Stomach (tissue), 9 donors: ENCODE results near the gene WNK2. TPM values are rescaled to one million over a fixed set of nuclear protein-coding genes. Genes with fewer than 3 reads are reported as not detected.

Experiments
- DNase-seq, 2 donors: peaks; one replicate each; pipeline versions ENCODE4 v3.0.0 to v3.0.0-alpha.2; 2013 to 2019
- H3K27ac ChIP-seq, 5 donors: fragments of 200-600 bp in 4 of 5; sonication (generic) in 4 of 5; one replicate each; pipeline ENCODE4 v1.5.1; 2013 to 2019; ENCODE audit warnings: mild to moderate bottlenecking in 1 of 5, moderate library complexity in 1 of 5
- H3K27me3 ChIP-seq, 3 donors: fragments of 200-600 bp; sonication (generic); one replicate each; pipeline ENCODE4 v1.5.1; 2017 to 2019; ENCODE audit warnings: mixed run types in 1 of 3
- H3K36me3 ChIP-seq, 4 donors: fragments of 200-600 bp; sonication (generic); 1 replicate in 3 of 4; 2 replicates in 1 of 4; pipeline ENCODE4 v1.5.1; 2016 to 2019
- H3K4me1 ChIP-seq, 4 donors: fragments of 200-600 bp; sonication (generic); one replicate each; pipeline ENCODE4 v1.5.1; 2016 to 2019
- H3K4me3 ChIP-seq, 4 donors: fragments of 200-600 bp; sonication (generic) in 3 of 4; one replicate each; pipeline ENCODE4 v1.5.1; 2016 to 2019; ENCODE audit warnings: mild to moderate bottlenecking in 1 of 4
- H3K9me3 ChIP-seq, 4 donors: fragments of 200-600 bp; sonication (generic); one replicate each; pipeline ENCODE4 v1.5.1; 2016 to 2019
- CTCF ChIP-seq, 7 experiments: fragments of 450-650 bp in 4 of 7; fragments of 200-600 bp in 3 of 7; sonication (generic) in 3 of 7; IDR thresholded peaks; one replicate each; pipeline ENCODE4 v1.5.1; 2016 to 2019; ENCODE audit warnings: antibody characterized with exemption in 7 of 7, control low read depth in 2 of 7, mild to moderate bottlenecking in 1 of 7
- EP300 ChIP-seq: sonication (generic); formaldehyde crosslinking; IDR thresholded peaks from one replicate; pipeline ENCODE4 v1.6.1; 2017; ENCODE audit warnings: antibody characterized with exemption
- POLR2A ChIP-seq, 4 donors: fragments of 450-650 bp; IDR thresholded peaks; one replicate each; pipeline ENCODE4 v1.6.1; 2016; ENCODE audit warnings: antibody characterized with exemption in 4 of 4, control low read depth in 2 of 4, mild to moderate bottlenecking in 1 of 4, moderate library complexity in 1 of 4
- POLR2AphosphoS5 ChIP-seq, 3 donors: sonication (generic); formaldehyde crosslinking; IDR thresholded peaks; one replicate each; pipeline ENCODE4 v1.6.1; 2016; ENCODE audit warnings: antibody characterized with exemption in 3 of 3
- WGBS, 5 donors: extraction: QIAGEN DNeasy Blood & Tissue Kit in 3 of 5; methylation state at CpG; one replicate each; pipeline versions ENCODE4 v1.1.5 to v1.1.7; 2013 to 2018; 5-methylcytosine and 5-hydroxymethylcytosine counted together
- intact Hi-C: fragments of 100-400 bp; cut with DNase I; formaldehyde crosslinking; loops from one replicate; pipeline ENCODE4 v1.15.1; 2023; ENCODE audit warnings: low total_unique reads
- polyA plus RNA-seq, 3 donors: library from polyadenylated mRNA; stranded (reverse); fragments of 200-250 nt; gene quantifications; one replicate each; pipeline ENCODE4 v1.2.3, GENCODE V29; 2013
- total RNA-seq, 5 donors: library from RNA; depleted of rRNA; stranded (reverse); fragments of >200 nt; gene quantifications; one replicate each; pipeline versions ENCODE4 v1.1.0 to v1.2.3, GENCODE V29; 2014 to 2016
- donor health status: healthy with polysubstance abuse.
- donor health status: Bipolar disorder and iron deficiency.
- donor health status: healthy.

The WNK2 gene
- total and polyA plus RNA-seq, 8 donors, result 1.2 to 700 (median 15.9) TPM

GRCh38 chr9:93233033-93233432 lies 49.1 kb downstream of the WNK2 start:
- Histone ChIP-seq H3K36me3 (peaks cover 0 to 2% (median under 1%) of the 10 kb centered on the region in 4 donors), H3K4me3 (no peak overlapping the region), H3K4me1 (peaks cover 17 to 82% (median 47%) of the 10 kb centered on the region in 4 donors), H3K27me3 (no peaks in the 10 kb centered on the region), H3K27ac (no peak overlapping the region), H3K9me3 (no peaks in the 10 kb centered on the region)
- TF ChIP-seq POLR2AphosphoS5 (IDR thresholded peaks at IDR 0.05) (no peak), EP300 (no peak), CTCF (IDR thresholded peaks at IDR 0.05) (no peak), POLR2A (IDR thresholded peaks at IDR 0.05) (no peak)
- DNase-seq, result no peak
- WGBS, 5 donors, result 63 to 79% (median 73%) methylated on average over 7 of the region's 7 CpGs
- intact Hi-C loops, result no loop called here

- intact Hi-C loops, result no loop called here
- Histone ChIP-seq H3K27me3 (no peaks in the 10 kb centered on the region), H3K4me3 (no peak overlapping the region), H3K4me1 (peaks cover 17 to 66% (median 41%) of the 10 kb centered on the region in 4 donors), H3K36me3 (peaks cover 0 to 17% (median 8%) of the 10 kb centered on the region in 4 donors), H3K9me3 (no peaks in the 10 kb centered on the region), H3K27ac (no peak overlapping the region)
- no peak for DNase-seq
- 66 to 91% (median 89%) methylated on average over 12 to 15 of the region's 15 CpGs for WGBS, 5 donors
- TF ChIP-seq POLR2AphosphoS5 (IDR thresholded peaks at IDR 0.05), result no peak
- no peak for TF ChIP-seq EP300
- TF ChIP-seq POLR2A (IDR thresholded peaks at IDR 0.05), result no peak
- no peak for TF ChIP-seq CTCF (IDR thresholded peaks at IDR 0.05)
Observed at GRCh38 chr9:93234600-93234999, 50.7 kb downstream of the WNK2 start.

GRCh38 chr9:93235300-93235960 lies 51.5 kb downstream of the WNK2 start:
- no peaks in the 10 kb centered on the region for H3K27me3 ChIP-seq
- intact Hi-C loops, result no loop called here
- H3K4me3 ChIP-seq, result no peak overlapping the region
- H3K4me1 ChIP-seq, result peaks cover 17 to 58% (median 36%) of the 10 kb centered on the region in 4 donors
- WGBS, 5 donors, result 70 to 82% (median 76%) methylated on average over 16 of the region's 16 CpGs
- H3K27ac ChIP-seq, result no peak overlapping the region
- no peak for TF ChIP-seq EP300
- TF ChIP-seq POLR2A (IDR thresholded peaks at IDR 0.05), result no peak
- no peak for TF ChIP-seq CTCF (IDR thresholded peaks at IDR 0.05)
- TF ChIP-seq POLR2AphosphoS5 (IDR thresholded peaks at IDR 0.05), result no peak
- DNase-seq, result peak in 1 of 2 donors; percentile 70
- no peaks in the 10 kb centered on the region for H3K9me3 ChIP-seq
- peaks cover 0 to 24% (median 11%) of the 10 kb centered on the region in 4 donors for H3K36me3 ChIP-seq

GRCh38 chr9:93236541-93237206 lies 52.7 kb downstream of the WNK2 start:
- WGBS, 5 donors, result 63 to 77% (median 74%) methylated on average over 12 to 15 of the region's 15 CpGs
- intact Hi-C loops, result no loop called here
- H3K36me3 ChIP-seq, result peaks cover 0 to 36% (median 11%) of the 10 kb centered on the region in 4 donors

More at GRCh38 chr9:93236541-93237206, 52.7 kb downstream of the WNK2 start:
- Histone ChIP-seq H3K4me1 (peaks cover 5 to 45% (median 24%) of the 10 kb centered on the region in 4 donors), H3K9me3 (no peaks in the 10 kb centered on the region), H3K27ac (no peak overlapping the region), H3K4me3 (no peak overlapping the region), H3K27me3 (no peaks in the 10 kb centered on the region)
- no peak for DNase-seq
- TF ChIP-seq POLR2A (IDR thresholded peaks at IDR 0.05) (no peak), CTCF (IDR thresholded peaks at IDR 0.05) (no peak), EP300 (no peak), POLR2AphosphoS5 (IDR thresholded peaks at IDR 0.05) (no peak)
